GM21737 (cell line): ENCODE data around the gene B4GALT5.

Experiments used
- ATAC-seq: cut with Tn5 transposase; IDR thresholded peaks from one replicate; pipeline ENCODE4 v1.9.1; 2021; ENCODE audit warnings: mild to moderate bottlenecking, moderate library complexity; ENCODE audit not compliant: unreplicated experiment

B4GALT5 gene

DNA sequence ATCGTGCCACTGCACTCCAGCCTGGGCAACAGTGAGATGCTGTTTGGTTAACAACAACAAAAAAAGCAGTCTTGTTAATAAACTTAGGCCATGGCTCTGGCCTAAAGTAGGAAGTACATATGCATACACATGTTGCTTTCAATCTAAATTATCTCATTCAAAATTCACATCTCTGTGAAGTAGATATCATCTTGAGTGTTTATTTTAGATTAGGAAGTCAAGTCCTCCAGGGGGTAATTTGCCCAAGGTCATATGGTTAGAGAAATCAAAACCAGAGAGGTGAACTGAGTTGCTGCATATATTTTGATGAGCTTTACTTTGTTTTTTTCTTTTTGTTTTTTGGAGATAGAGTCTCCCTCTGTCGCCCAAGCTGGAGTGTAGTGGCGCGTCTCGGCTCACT is 52.8 kb downstream of the B4GALT5 start:
- no peak for ATAC-seq

DNA sequence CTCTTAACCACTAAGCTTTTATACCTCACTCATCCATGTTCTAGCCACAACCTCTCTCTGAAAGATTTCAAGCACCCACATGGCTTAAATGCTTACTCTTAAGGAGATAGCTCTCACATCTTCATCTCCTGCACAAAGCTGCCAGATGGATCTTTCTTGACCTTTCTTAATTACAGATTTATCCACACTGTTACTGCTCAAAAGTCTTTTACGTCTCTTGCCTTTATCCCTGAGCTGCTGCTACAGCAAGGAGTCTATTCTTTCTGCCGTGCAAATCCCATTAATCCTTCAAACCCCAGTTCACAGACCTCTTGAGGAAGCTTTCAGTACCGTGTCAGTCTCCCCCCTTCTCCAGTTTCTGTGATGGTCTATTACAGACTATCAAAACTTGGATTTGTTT is 54.6 kb downstream of the B4GALT5 start:
- no peak for ATAC-seq

- no peak for ATAC-seq
Observed at GRCh38 chr20:49658508-49658907, 55.2 kb downstream of the B4GALT5 start.

- ATAC-seq: no peak
Observed at GRCh38 chr20:49657118-49657901, 56.4 kb downstream of the B4GALT5 start.

DNA sequence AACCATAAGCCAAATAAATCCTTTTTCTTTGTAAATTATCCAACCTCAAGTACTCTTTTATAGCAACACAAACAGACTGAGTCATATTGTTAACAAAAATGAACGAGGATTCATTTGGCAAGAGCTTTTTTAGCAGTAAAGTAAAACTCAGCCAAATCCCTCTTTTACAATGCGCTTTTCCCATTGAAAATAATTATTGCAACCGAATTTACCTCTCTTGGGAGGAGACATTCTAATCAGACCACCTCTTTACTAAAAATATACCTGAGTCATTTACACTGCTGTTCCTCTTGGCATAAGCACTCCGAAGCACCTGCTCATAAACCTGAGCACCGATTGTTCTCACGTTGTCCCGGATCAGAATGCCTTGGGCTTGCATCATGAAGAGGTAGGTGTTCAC is 57.4 kb downstream of the B4GALT5 start:
- no peak for ATAC-seq

DNA sequence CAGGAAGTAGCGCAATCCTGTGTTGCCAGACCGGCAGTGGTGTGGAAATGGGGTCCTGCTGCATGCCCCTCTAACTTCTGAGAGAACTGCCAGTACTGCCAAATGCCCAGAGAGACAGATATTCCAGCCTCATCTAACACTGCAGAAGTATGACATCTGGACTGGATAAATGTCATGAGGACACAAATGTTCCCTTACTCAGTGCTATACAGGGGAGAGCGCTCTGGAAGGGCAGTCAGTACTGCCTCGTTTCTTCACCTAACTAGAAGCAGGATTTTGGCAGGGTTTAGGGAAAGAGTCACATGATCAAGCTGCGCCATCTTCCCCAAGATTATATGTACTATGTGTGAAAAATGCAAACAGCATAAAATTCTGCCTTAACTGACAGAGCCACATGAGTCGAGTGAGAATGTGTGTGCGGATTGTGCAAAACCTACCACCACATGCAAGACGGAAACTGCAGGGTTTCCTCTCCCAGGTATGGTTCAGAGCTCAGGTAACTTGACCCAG is 59.7 kb downstream of the B4GALT5 start:
- ATAC-seq: no peak

DNA sequence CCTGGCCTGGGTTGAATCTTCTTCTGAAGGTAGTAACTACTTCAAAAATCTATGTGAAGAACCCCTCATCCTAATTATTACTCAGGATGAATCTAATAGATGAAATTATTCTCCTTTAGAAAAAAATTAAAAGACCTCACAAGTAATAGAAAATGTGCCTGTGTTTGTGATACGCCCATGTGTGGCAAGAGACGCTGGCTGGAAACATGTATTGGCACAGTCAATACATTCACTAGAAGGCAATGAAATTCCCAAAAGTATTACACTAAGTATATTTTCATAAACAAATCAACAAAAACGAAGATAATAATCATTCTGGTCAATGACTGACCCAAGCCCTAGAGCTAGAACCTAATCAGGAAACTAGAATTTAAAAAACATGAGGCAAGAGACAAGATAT is 64.0 kb downstream of the B4GALT5 start:
- ATAC-seq: no peak

- no peak for ATAC-seq
Observed at GRCh38 chr20:49647550-49647949, 66.1 kb downstream of the B4GALT5 start.

DNA sequence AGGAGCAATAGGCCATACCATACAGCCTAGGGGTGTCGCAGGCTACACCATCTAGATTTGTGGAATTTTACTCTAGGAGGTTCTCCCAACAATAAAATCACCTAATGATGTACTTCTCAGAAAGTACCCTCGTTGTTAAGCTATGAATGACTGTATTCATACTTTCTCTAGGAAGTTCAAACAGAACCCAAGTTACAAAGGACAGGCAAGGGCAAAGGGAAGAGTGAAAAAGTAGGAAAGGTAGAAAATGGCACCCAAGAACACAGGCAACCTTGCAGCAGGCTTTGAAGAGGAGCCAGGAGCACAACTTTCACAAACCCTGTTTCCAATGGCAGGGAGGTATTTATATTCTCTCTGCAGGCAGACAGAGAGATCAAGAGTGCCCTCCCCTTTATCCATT is 67.2 kb downstream of the B4GALT5 start:
- ATAC-seq: no peak

GRCh38 chr20:49646126-49646525 is 67.6 kb downstream of the B4GALT5 start:
- ATAC-seq: no peak

DNA sequence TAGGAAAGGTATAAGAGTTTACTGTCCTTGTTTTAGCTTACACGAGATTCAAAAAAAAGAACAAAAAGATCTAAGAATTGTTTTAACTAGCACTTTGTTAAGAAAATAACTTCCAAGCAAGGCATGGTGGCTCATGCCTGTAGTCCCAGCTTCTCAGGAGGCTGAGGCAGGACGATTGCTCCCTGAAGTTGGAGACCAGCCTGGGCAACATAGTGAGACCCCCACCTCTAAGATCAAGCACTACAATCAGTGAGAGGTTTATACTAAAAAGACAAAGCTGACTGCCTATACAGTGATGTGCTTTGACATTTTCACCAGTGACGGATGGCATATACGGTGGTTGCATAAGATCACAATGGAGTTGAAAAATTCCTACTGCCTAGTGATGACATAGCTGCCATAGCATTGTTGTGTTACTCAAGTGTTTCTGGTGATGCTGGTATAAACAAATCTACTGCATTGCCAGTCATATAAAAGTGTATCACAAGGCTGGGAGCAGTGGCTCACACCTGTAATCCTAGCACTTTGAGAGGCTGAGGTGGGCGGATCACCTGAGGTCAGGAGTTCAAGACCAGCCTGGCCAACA is 68.6 kb downstream of the B4GALT5 start:
- ATAC-seq: no peak

DNA sequence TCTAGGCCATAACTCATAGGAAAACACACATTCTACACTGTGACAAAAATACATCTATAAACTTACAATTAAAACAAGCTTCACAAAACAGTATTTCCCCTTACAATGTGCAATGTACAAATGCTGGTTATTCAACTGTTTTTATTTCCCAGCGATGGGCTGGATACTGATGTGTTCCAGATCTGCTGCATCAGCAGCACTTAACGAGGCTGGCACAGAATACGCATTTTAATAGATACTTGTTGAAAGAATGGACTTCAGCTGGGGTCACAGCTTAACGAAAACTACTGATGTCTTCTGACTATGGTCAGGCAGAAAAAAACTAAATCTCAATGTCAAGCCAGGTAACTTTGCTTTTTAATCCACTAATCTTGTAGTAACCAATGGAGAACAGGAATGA is 70.9 kb downstream of the B4GALT5 start:
- ATAC-seq: no peak

GRCh38 chr20:49641683-49642656 is 71.7 kb downstream of the B4GALT5 start:
- no peak for ATAC-seq

DNA sequence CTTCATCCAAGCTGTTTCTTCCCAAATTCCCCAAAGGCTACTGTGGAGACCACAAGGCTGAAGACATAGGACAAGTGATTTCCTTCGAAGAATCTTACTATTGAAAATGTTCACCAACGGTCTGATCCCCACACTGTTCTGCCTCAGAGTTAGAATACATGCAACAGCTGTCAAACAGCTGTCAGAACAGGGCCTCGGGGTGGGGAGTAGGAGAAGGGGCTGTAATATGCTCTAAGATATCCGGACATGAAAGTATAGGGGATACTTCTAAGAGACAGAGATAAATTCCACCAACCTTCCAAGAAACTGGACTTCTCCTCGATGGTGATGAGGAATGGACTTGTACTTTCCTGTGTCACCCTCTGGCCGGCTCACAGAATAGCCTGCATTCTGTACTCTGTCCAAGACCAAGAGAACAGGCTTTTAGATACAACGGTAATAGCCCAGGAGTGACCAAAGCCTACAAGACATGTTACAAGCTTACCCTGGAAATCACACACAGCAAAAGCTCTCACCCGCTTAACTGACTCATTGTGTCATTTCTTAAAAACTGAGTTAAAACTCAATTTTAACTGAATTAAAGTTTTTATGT is 76.5 kb downstream of the B4GALT5 start:
- no peak for ATAC-seq

DNA sequence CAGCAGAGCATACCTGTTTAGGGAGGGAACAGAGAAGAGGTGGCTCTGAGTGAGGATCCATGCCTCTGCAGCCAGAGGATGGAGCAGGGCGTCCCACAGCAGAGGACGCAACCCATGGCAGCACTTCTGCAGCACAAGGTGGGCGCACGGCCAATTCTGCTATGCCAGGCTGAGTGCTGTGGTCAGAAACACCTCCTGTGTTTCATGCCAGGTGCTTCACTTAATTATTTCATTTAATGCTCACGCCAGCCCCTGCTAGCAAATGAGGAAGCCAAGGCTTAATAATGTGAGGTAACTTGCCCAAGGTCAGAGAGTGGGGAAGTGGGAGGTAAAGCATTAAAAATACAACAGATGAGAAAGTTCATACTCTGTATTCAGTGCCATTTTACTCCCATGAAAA is 77.2 kb downstream of the B4GALT5 start:
- no peak for ATAC-seq

- ATAC-seq: no peak
Observed at GRCh38 chr20:49635866-49636265, 77.8 kb downstream of the B4GALT5 start.

DNA sequence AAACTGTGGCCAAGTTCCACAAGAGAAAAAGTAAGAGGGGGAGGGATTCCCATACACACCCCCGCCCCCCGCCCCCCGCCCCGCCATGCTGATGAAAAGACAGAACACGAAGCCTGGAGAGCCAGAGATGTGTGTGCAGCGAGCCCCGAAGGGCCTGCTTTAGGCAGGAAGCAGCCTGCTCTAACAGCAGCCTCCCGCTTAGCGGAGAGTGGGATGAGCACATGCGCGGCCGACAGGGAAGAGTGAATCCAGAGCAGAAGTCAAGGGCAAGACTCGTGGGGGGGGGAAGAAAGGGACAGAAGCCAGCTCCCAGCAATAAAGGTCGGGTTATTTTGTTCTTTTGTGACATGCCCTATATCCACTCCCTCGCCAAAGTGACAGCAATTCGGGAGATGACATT is 78.5 kb downstream of the B4GALT5 start:
- no peak for ATAC-seq

DNA sequence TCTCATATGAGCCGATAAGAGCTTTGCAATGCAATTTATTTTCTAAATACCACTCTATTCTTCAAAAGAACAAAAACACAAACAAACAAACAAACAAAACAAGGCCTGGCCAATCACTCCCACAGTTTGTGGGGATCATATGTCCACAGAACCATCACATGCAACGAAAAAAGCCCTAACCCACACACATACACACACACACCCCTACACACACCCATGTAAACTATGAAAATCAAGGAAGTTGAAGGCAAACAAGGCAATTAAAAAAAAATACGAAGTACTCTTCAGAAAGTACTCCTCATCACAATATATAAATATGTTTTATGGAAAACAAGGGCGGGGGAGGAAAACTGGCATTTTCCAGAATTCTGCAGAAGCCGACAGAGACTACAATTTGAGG is 79.6 kb downstream of the B4GALT5 start:
- no peak for ATAC-seq

DNA sequence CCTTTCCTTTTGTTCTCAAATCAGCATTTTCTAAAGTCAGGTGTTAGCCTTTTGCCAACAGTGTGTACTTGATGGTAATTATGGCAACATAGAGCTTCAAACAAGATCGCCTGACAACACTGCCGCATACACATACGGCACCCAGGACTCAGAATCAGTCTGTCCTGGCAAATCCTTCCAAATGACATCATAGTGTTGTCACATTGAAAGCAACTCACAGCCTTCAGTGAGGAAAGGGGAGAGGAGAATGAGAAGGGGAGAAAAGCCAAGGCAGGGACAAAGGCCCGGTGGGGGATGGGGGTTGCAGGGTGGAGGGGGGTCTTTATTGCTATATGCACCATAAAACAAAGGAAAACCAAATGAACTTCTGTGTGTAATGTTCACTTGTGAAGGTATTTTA is 80.0 kb downstream of the B4GALT5 start:
- ATAC-seq: no peak

GRCh38 chr20:49633023-49633422 is 80.7 kb downstream of the B4GALT5 start:
- no peak for ATAC-seq

DNA sequence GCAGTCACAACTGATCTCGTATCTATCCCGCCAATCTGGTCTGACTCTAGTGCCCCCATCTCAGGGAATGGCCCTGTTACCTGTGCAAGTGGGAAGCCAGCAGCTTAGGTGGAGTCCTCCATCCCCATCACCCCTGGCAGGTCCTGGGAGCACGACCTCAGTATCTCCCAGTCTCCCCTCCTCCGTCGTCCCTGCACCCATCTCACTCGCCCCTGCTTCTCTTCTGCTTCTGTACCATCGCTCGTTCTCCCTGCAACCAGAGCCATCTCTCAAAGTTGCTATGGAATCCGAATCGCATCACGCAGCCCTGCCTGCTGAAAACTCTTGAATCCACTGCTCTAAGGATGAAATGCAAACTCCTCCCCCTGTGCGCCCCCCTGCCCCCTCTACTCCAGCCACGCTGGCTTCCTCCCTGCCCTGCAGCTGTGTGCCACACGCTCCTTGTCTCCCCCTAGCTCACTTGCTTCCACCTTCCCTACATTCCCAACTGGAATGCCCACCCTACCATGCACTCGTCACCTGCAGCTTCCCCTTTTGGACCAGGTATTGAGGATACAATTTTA is 81.7 kb downstream of the B4GALT5 start:
- ATAC-seq: no peak
